CD4-positive, alpha-beta T cell treated with Interleukin-1 beta for 1 hour (primary cell): ENCODE measurements around the gene IL27RA.
"Not testable (repeated sequence)": the region's sequence is repeated elsewhere in the genome, so short reads cannot be mapped to it uniquely, and the experiment has no call there.

Experiments
- DNase-seq, 2 donors: peaks; one replicate each; pipeline ENCODE4 v3.0.0-alpha.2; 2020 to 2022

IL27RA gene

GRCh38 chr19:14030997-14031718 is 404 bp upstream of the IL27RA start:
- peak; percentile 87 to 89 for DNase-seq

- DNase-seq: no peak
These were observed 2.4 kb downstream of the IL27RA start for GRCh38 chr19:14033946-14034345.

- DNase-seq: not testable (repeated sequence)
These were observed 3.6 kb downstream of the IL27RA start for GRCh38 chr19:14035159-14035558.

- DNase-seq: no peak
These were observed 4.1 kb downstream of the IL27RA start for GRCh38 chr19:14035706-14036105.

- no peak for DNase-seq
These were observed 7.6 kb downstream of the IL27RA start for GRCh38 chr19:14039181-14039580.

- DNase-seq: peak; percentile 67 to 73
These were observed 11.4 kb downstream of the IL27RA start for GRCh38 chr19:14042659-14043608.

GRCh38 chr19:14047866-14048265 is 16.3 kb downstream of the IL27RA start:
- DNase-seq: not testable (repeated sequence)

GRCh38 chr19:14048443-14049153 is 17.0 kb downstream of the IL27RA start:
- peak; percentile 75 to 81 for DNase-seq

- DNase-seq: no peak
These were observed 18.9 kb downstream of the IL27RA start for GRCh38 chr19:14050512-14050911.

- DNase-seq: not testable (repeated sequence)
These were observed 19.4 kb downstream of the IL27RA start for GRCh38 chr19:14050961-14051360.

GRCh38 chr19:14051980-14052379 is 20.4 kb downstream of the IL27RA start:
- no peak for DNase-seq

GRCh38 chr19:14052470-14052869 is 20.9 kb downstream of the IL27RA start:
- no peak for DNase-seq

GRCh38 chr19:14053032-14053431 is 21.5 kb downstream of the IL27RA start:
- no peak for DNase-seq

GRCh38 chr19:14053500-14053899 is 21.9 kb downstream of the IL27RA start:
- no peak for DNase-seq

GRCh38 chr19:14054099-14054498 is 22.5 kb downstream of the IL27RA start:
- DNase-seq: no peak

GRCh38 chr19:14054721-14055120 is 23.2 kb downstream of the IL27RA start:
- DNase-seq: no peak

- no peak for DNase-seq
These were observed 23.8 kb downstream of the IL27RA start for GRCh38 chr19:14055396-14055795.

GRCh38 chr19:14056069-14056666 is 24.6 kb downstream of the IL27RA start:
- DNase-seq: no peak

GRCh38 chr19:14056741-14057356 is 25.3 kb downstream of the IL27RA start:
- no peak for DNase-seq

- DNase-seq: no peak
These were observed 26.9 kb downstream of the IL27RA start for GRCh38 chr19:14058182-14059092.

- peak; percentile 44 to 48 for DNase-seq
These were observed 27.5 kb downstream of the IL27RA start for GRCh38 chr19:14059093-14059480.
